PC-9 (cell line): Measurements from ENCODE around the gene CDK11A.
"Not testable (repeated sequence)": the region's sequence is repeated elsewhere in the genome, so short reads cannot be mapped to it uniquely, and the experiment has no call there.

ENCODE experiments used
- CTCF ChIP-seq: fragments of 200-600 bp; sonication (generic); conservative IDR thresholded peaks from 2 replicates; pipeline ENCODE4 v1.6.1; 2017; ENCODE audit warnings: mixed run types, antibody characterized with exemption, mild to moderate bottlenecking, moderate library complexity
- EZH2 ChIP-seq: fragments of 200-600 bp; sonication (generic); IDR thresholded peaks from 2 replicates; pipeline ENCODE4 v1.8.0; 2017; ENCODE audit warnings: antibody characterized with exemption, low read depth

GRCh38 chr1:1692714-1693647 is 31.2 kb downstream of the CDK11A start, which contains the start of gene SLC35E2B:
- TF ChIP-seq CTCF, EZH2: not testable (repeated sequence)
